ENCODE results near the gene FOXS1. TPM values are rescaled to one million over a fixed set of nuclear protein-coding genes. Genes with fewer than 3 reads are reported as not detected.

FOXS1 gene
- total and polyA plus RNA-seq, 2 experiments from 2014 or later, result 0.87 to 1.1 TPM

DNA sequence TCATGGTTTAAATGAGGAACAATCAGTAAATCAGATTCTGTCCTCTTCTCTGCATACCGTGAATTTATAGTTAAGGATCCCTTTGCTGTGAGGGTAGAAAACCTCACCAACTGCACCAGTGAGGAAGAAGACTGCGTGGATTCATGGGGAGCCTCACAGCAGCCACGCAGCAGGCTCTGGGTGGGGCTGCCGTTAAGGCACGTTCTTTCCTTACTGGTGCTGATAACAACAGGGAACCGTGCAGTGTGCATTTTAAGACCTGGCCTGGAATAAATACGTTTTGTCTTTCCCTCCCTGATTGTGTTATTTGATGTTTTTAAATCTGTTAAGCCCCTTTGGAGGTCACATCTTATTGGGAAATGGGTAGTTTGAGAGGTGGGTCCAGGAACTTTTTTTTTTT is 43.9 kb downstream of the FOXS1 start:
- H3K27me3 ChIP-seq, result no peaks in the 10 kb centered on the region
- no peak overlapping the region for H3K27ac ChIP-seq
- no peaks in the 10 kb centered on the region for H3K36me3 ChIP-seq (replicated peaks; ENCODE audit: insufficient read depth, low read depth)
- no peaks in the 10 kb centered on the region for H3K9me2 ChIP-seq (replicated peaks; ENCODE audit: insufficient read depth)
- H3K4me2 ChIP-seq, result no peak overlapping the region
- H4K20me1 ChIP-seq (ENCODE audit: insufficient read depth, poor library complexity, severe bottlenecking), result no peaks in the 10 kb centered on the region
- TF ChIP-seq EZH2phosphoT487 (IDR thresholded peaks at IDR 0.05; ENCODE audit: low read depth, severe bottlenecking, unreplicated experiment) (no peak), CTCF (IDR thresholded peaks at IDR 0.05; ENCODE audit: poor library complexity) (no peak), EZH2 (IDR thresholded peaks at IDR 0.05; ENCODE audit: borderline replicate concordance) (no peak)
- H3K79me2 ChIP-seq, result no peaks in the 10 kb centered on the region
- 74% methylated on average over 7 of the region's 7 CpGs for WGBS (ENCODE audit: low lambda C conversion rate, missing lambda C conversion rate)
- H2AFZ ChIP-seq, result no peak overlapping the region
- H3K4me1 ChIP-seq (ENCODE audit: insufficient read depth), result no peaks in the 10 kb centered on the region
- DNase-seq (ENCODE audit: low spot score), result no peak
- H3K9me3 ChIP-seq (ENCODE audit: low read depth), result no peaks in the 10 kb centered on the region
- H3K4me3 ChIP-seq, result no peak overlapping the region

GRCh38 chr20:31797364-31797763 is 48.0 kb downstream of the FOXS1 start:
- H3K36me3 ChIP-seq (replicated peaks; ENCODE audit: insufficient read depth, low read depth), result no peaks in the 10 kb centered on the region
- H3K4me1 ChIP-seq (ENCODE audit: insufficient read depth), result no peaks in the 10 kb centered on the region
- no peaks in the 10 kb centered on the region for H3K27me3 ChIP-seq
- H2AFZ ChIP-seq, result no peak overlapping the region
- H3K4me3 ChIP-seq, result no peak overlapping the region
- DNase-seq (ENCODE audit: low spot score), result no peak
- no peak overlapping the region for H3K4me2 ChIP-seq
- no peak for TF ChIP-seq EZH2 (IDR thresholded peaks at IDR 0.05; ENCODE audit: borderline replicate concordance)
- no peak for TF ChIP-seq EZH2phosphoT487 (IDR thresholded peaks at IDR 0.05; ENCODE audit: low read depth, severe bottlenecking, unreplicated experiment)
- TF ChIP-seq CTCF (IDR thresholded peaks at IDR 0.05; ENCODE audit: poor library complexity), result no peak
- WGBS (ENCODE audit: low lambda C conversion rate, missing lambda C conversion rate), result 96% methylated on average over 3 of the region's 3 CpGs
- H3K9me3 ChIP-seq (ENCODE audit: low read depth), result no peaks in the 10 kb centered on the region
- H3K79me2 ChIP-seq, result no peaks in the 10 kb centered on the region
- no peak overlapping the region for H3K27ac ChIP-seq
- no peaks in the 10 kb centered on the region for H3K9me2 ChIP-seq (replicated peaks; ENCODE audit: insufficient read depth)
- H4K20me1 ChIP-seq (ENCODE audit: insufficient read depth, poor library complexity, severe bottlenecking), result no peaks in the 10 kb centered on the region

Small RNAs within 50 kb of the gene (small RNA-seq; reads per million reads assigned to genes)
- not detected for gene AL160175.1

Other genes with a start within 250 kb of the FOXS1 start
- gene ID1, start 240.3 kb downstream of the FOXS1 start, total RNA-seq, result 616 and 651 TPM in 2 replicates
- gene ID1, start 240.3 kb downstream of the FOXS1 start, polyA plus RNA-seq, result 310 and 388 TPM in 2 replicates
- 0.68 and 3.6 TPM in 2 replicates for gene COX4I2, start 207.7 kb downstream of the FOXS1 start, total RNA-seq
- gene COX4I2, start 207.7 kb downstream of the FOXS1 start, polyA plus RNA-seq, result 0.37 and 3.3 TPM in 2 replicates
- gene BCL2L1, start 122.7 kb downstream of the FOXS1 start, total RNA-seq, result 139 and 145 TPM in 2 replicates
- 104 and 108 TPM in 2 replicates for gene BCL2L1, start 122.7 kb downstream of the FOXS1 start, polyA plus RNA-seq
- gene TPX2, start 106.3 kb downstream of the FOXS1 start, total RNA-seq, result 22.9 and 23.9 TPM in 2 replicates
- 16.3 and 18.5 TPM in 2 replicates for gene TPX2, start 106.3 kb downstream of the FOXS1 start, polyA plus RNA-seq
- not detected in 2 replicates for gene MYLK2, start 26.2 kb downstream of the FOXS1 start, total RNA-seq
- 0.33 TPM in 1 of 2 replicates, not detected in the other for gene MYLK2, start 26.2 kb downstream of the FOXS1 start, polyA plus RNA-seq
- gene DUSP15, start 24.9 kb upstream of the FOXS1 start, total RNA-seq, result 23.0 and 23.5 TPM in 2 replicates
- 10.2 and 12.2 TPM in 2 replicates for gene DUSP15, start 24.9 kb upstream of the FOXS1 start, polyA plus RNA-seq
- gene TTLL9, start 25.0 kb upstream of the FOXS1 start, total RNA-seq, result 0.84 TPM in 1 of 2 replicates, not detected in the other
- gene TTLL9, start 25.0 kb upstream of the FOXS1 start, polyA plus RNA-seq, result 0.18 and 0.54 TPM in 2 replicates
- gene PDRG1, start 106.4 kb upstream of the FOXS1 start, total RNA-seq, result 8.9 and 9.1 TPM in 2 replicates
- 25.4 and 26.3 TPM in 2 replicates for gene PDRG1, start 106.4 kb upstream of the FOXS1 start, polyA plus RNA-seq
- gene XKR7, start 122.5 kb upstream of the FOXS1 start, total RNA-seq, result 0.12 and 0.37 TPM in 2 replicates
- gene XKR7, start 122.5 kb upstream of the FOXS1 start, polyA plus RNA-seq, result not detected in 2 replicates
- gene CCM2L, start 164.8 kb upstream of the FOXS1 start, total RNA-seq, result 0.77 and 0.80 TPM in 2 replicates
- gene CCM2L, start 164.8 kb upstream of the FOXS1 start, polyA plus RNA-seq, result 0.56 and 1.0 TPM in 2 replicates
- 0.44 and 2.2 TPM in 2 replicates for gene HCK, start 206.6 kb upstream of the FOXS1 start, total RNA-seq
- 0.54 and 0.90 TPM in 2 replicates for gene HCK, start 206.6 kb upstream of the FOXS1 start, polyA plus RNA-seq